Chondrocyte (in vitro differentiated cells): Measurements from ENCODE around the gene GAS7. TPM values are rescaled to one million over a fixed set of nuclear protein-coding genes. Genes with fewer than 3 reads are reported as not detected.

Source experiments
- DNase-seq: peaks from one replicate; pipeline ENCODE4 v3.0.0; 2021; ENCODE audit warnings: mixed read lengths, low spot score
- H3K27ac Mint-ChIP-seq: one replicate; pipeline ENCODE4 v1.8.0; 2021; ENCODE audit warnings: mild to moderate bottlenecking, moderate library complexity, mixed read lengths; ENCODE audit not compliant: unreplicated experiment
- H3K27me3 Mint-ChIP-seq: 2 replicates; pipeline ENCODE4 v1.8.0; 2021; ENCODE audit warnings: low read depth, mixed read lengths
- H3K36me3 Mint-ChIP-seq: 2 replicates; pipeline ENCODE4 v1.8.0; 2021; ENCODE audit warnings: low read depth, mixed read lengths
- H3K4me1 Mint-ChIP-seq: 2 replicates; pipeline ENCODE4 v1.8.0; 2021; ENCODE audit warnings: low read depth, mild to moderate bottlenecking, mixed read lengths
- H3K4me3 Mint-ChIP-seq: one replicate; pipeline ENCODE4 v1.8.0; 2021; ENCODE audit warnings: mild to moderate bottlenecking, moderate library complexity, mixed read lengths; ENCODE audit not compliant: unreplicated experiment
- H3K9me3 Mint-ChIP-seq: 2 replicates; pipeline ENCODE4 v1.8.0; 2021; ENCODE audit warnings: low read depth, mixed read lengths
- CTCF ChIP-seq: fragments of 200-600 bp; sonication (generic); IDR thresholded peaks from 2 replicates; pipeline ENCODE4 v1.5.0; 2021; ENCODE audit warnings: antibody characterized with exemption, mild to moderate bottlenecking, moderate library complexity
- total RNA-seq: library from RNA; stranded (reverse); gene quantifications from 3 replicates; pipeline ENCODE4 v1.2.1, GENCODE V29; 2021

Gene GAS7
- total RNA-seq, 1 donor from 2014 or later, result 6.9 TPM

GRCh38 chr17:10171581-10171981 lies 26.8 kb downstream of the GAS7 start:
- H3K9me3 Mint-ChIP-seq, result no peaks in the 10 kb centered on the region
- no peak overlapping the region for H3K27ac Mint-ChIP-seq
- peaks cover 10% of the 10 kb centered on the region for H3K4me1 Mint-ChIP-seq
- peaks cover 5% of the 10 kb centered on the region for H3K36me3 Mint-ChIP-seq
- no peak overlapping the region for H3K4me3 Mint-ChIP-seq
- H3K27me3 Mint-ChIP-seq, result peaks cover 10% of the 10 kb centered on the region
- no peak for TF ChIP-seq CTCF
- DNase-seq, result no peak

- Mint-ChIP-seq H3K36me3 (peaks cover 5% of the 10 kb centered on the region), H3K27ac (no peak overlapping the region), H3K4me3 (no peak overlapping the region)
Measured at GRCh38 chr17:10171122-10171571, 27.3 kb downstream of the GAS7 start.

GRCh38 chr17:10170233-10170632 lies 28.2 kb downstream of the GAS7 start:
- Mint-ChIP-seq H3K9me3 (no peaks in the 10 kb centered on the region), H3K36me3 (peaks cover 5% of the 10 kb centered on the region), H3K27me3 (peaks cover 10% of the 10 kb centered on the region), H3K4me3 (no peak overlapping the region), H3K27ac (no peak overlapping the region), H3K4me1 (peaks cover 10% of the 10 kb centered on the region)
- no peak for DNase-seq
- no peak for TF ChIP-seq CTCF

More at GRCh38 chr17:10171122-10171571, 27.3 kb downstream of the GAS7 start:
- DNase-seq, result no peak
- Mint-ChIP-seq H3K4me1 (peaks cover 10% of the 10 kb centered on the region), H3K9me3 (no peaks in the 10 kb centered on the region), H3K27me3 (peaks cover 10% of the 10 kb centered on the region)
- TF ChIP-seq CTCF, result no peak

- Mint-ChIP-seq H3K9me3 (no peaks in the 10 kb centered on the region), H3K4me3 (no peak overlapping the region), H3K27me3 (peaks cover 10% of the 10 kb centered on the region), H3K36me3 (peaks cover 5% of the 10 kb centered on the region), H3K27ac (no peak overlapping the region), H3K4me1 (peaks cover 10% of the 10 kb centered on the region)
- TF ChIP-seq CTCF, result no peak
- DNase-seq, result no peak
Measured at GRCh38 chr17:10169290-10169689, 29.1 kb downstream of the GAS7 start.

- Mint-ChIP-seq H3K27me3 (peaks cover 10% of the 10 kb centered on the region), H3K36me3 (peaks cover 5% of the 10 kb centered on the region), H3K4me1 (peaks cover 9% of the 10 kb centered on the region), H3K27ac (no peak overlapping the region), H3K9me3 (no peaks in the 10 kb centered on the region), H3K4me3 (no peak overlapping the region)
- DNase-seq, result no peak
- TF ChIP-seq CTCF, result no peak
Measured at GRCh38 chr17:10166176-10166935, 32.0 kb downstream of the GAS7 start.
